HAP-1 (cell line): ENCODE data around the gene PLEKHM3.

Experiments used
- DNase-seq, 2 experiments: peaks; one replicate each; pipeline ENCODE4 v3.0.0-alpha.2; 2016 to 2020; ENCODE audit warnings: low spot score in 2 of 2
- H3K27me3 ChIP-seq: fragments of 250-450 bp; sonication (Bioruptor Pico); 2 replicates; pipeline ENCODE4 v1.5.1; 2020; ENCODE audit warnings: low read depth, mild to moderate bottlenecking, moderate library complexity
- H3K36me3 ChIP-seq: fragments of 250-450 bp; sonication (Bioruptor Pico); replicated peaks from 2 replicates; pipeline ENCODE4 v1.5.1; 2020; ENCODE audit warnings: mild to moderate bottlenecking
- H3K4me1 ChIP-seq: fragments of 250-450 bp; sonication (Bioruptor Pico); 2 replicates; pipeline ENCODE4 v1.5.1; 2020; ENCODE audit warnings: mild to moderate bottlenecking
- H3K4me3 ChIP-seq: fragments of 250-450 bp; sonication (Bioruptor Pico); 2 replicates; pipeline ENCODE4 v1.5.1; 2020; ENCODE audit warnings: mild to moderate bottlenecking, moderate library complexity
- H3K9me3 ChIP-seq: fragments of 250-450 bp; sonication (Bioruptor Pico); 2 replicates; pipeline ENCODE4 v1.5.1; 2020; ENCODE audit warnings: mild to moderate bottlenecking, moderate library complexity
- in situ Hi-C: fragments of 300-500 bp; cut with MboI; formaldehyde crosslinking; loops from 3 replicates; pipeline ENCODE4 v1.14.3; 2020; ENCODE audit warnings: low sequenced_read_pairs, inconsistent platforms, mixed read lengths

PLEKHM3 gene

GRCh38 chr2:208046686-208047085, 21.4 kb upstream of the PLEKHM3 start:
- peaks cover 8% of the 10 kb centered on the region for H3K4me1 ChIP-seq
- no peaks in the 10 kb centered on the region for H3K36me3 ChIP-seq
- H3K27me3 ChIP-seq, result no peaks in the 10 kb centered on the region
- no peaks in the 10 kb centered on the region for H3K9me3 ChIP-seq
- no peak overlapping the region for H3K4me3 ChIP-seq
- DNase-seq, result no peak
- in situ Hi-C loops, result no loop called here

GRCh38 chr2:208042450-208042849, 17.1 kb upstream of the PLEKHM3 start:
- H3K4me3 ChIP-seq, result no peak overlapping the region
- no peaks in the 10 kb centered on the region for H3K9me3 ChIP-seq
- DNase-seq, result no peak
- no peaks in the 10 kb centered on the region for H3K36me3 ChIP-seq
- H3K4me1 ChIP-seq, result peaks cover 8% of the 10 kb centered on the region
- in situ Hi-C loops, result no loop called here
- no peaks in the 10 kb centered on the region for H3K27me3 ChIP-seq

GRCh38 chr2:208042041-208042440, 16.7 kb upstream of the PLEKHM3 start:
- Histone ChIP-seq H3K4me1 (peaks cover 8% of the 10 kb centered on the region), H3K27me3 (no peaks in the 10 kb centered on the region), H3K36me3 (no peaks in the 10 kb centered on the region), H3K9me3 (no peaks in the 10 kb centered on the region), H3K4me3 (no peak overlapping the region)
- in situ Hi-C loops, result no loop called here
- DNase-seq, result no peak

DNA sequence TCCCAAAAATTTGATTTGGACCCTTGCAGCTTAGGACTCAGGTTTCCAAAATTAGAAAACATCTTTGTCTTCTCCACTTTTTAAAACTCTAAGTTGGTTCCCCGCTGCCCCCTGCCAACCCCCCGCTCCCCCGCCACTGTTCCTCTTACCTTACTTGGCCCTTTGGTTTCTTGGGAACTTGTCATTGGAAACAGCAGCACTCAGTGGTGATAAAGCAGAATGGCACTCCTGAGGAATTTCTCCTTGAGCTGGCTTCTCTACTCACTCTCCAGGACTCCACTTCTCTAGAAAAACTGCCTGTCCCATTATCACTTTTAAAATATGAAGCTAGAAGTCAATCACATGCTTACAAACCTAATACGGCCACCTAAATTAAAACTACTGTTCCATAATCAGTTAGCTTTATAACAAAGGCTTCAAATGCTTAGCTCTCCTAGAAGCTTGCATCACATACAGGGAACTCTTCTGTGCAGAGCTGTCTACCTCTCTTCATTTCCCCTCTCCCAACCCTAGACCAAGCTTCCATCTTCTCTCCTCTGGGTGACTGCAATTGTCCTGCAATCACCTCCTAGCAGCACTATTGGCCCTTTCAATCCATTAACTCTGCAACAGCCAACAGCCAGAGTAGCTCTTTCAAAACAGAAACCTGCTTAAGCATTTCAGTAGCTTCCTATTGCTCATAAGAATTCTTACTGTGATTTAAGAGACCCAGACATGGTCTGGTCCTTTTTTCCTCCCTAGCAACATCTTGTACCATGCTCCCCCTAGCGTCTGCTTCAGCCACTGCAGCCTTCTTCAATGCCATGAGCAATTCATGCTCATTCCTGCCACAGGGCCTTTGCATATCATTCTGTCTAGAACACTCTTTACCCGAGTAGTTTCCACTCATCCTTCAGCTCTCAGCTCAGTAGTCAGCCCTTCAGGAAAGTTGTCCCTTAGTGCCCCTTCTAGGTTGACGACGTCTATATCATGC, 15.2 kb upstream of the PLEKHM3 start:
- Histone ChIP-seq H3K27me3 (no peaks in the 10 kb centered on the region), H3K4me1 (peaks cover 8% of the 10 kb centered on the region), H3K4me3 (no peak overlapping the region), H3K36me3 (no peaks in the 10 kb centered on the region), H3K9me3 (no peaks in the 10 kb centered on the region)
- in situ Hi-C loops, result no loop called here
- DNase-seq, result peak; percentile 60 to 87

DNA sequence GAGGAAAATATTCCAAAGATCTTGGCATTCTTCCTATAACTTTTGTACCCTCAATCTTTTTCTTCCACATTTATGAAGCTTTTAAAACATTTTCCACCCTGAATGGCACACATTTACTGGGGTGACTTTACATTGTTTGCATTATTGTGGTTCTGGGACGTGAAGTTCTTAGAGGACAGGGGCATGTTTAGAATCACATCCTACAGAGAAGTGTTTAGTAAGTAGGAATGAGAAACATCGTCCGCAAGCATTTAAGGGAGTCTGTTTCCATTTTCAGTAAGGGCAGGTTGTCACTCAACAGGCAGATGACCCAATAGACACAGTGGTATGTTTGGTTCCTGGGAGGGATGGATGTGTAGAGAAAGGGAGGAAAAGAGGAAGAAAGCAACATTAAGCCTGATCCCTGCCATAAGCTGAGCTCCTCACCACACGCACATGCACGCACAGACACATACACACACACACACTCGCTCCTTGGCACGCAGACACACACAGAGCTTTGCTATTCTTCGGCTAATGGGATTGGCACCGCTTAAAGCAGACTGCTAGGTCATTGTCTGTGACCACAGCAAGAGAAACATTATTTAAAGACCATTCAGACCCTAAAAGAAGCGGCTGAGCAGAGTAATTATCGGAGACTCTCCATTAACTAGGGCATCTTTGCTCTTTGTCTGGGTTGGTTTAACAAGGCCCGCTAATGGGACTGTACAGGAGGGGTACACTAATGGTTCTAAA, 14.2 kb upstream of the PLEKHM3 start:
- Histone ChIP-seq H3K9me3 (no peaks in the 10 kb centered on the region), H3K27me3 (no peaks in the 10 kb centered on the region), H3K4me1 (peaks cover 8% of the 10 kb centered on the region), H3K36me3 (no peaks in the 10 kb centered on the region), H3K4me3 (no peak overlapping the region)
- DNase-seq, result no peak
- in situ Hi-C loops, result no loop called here

GRCh38 chr2:208037564-208038487, 12.5 kb upstream of the PLEKHM3 start:
- Histone ChIP-seq H3K27me3 (no peaks in the 10 kb centered on the region), H3K4me1 (peaks cover under 1% of the 10 kb centered on the region), H3K9me3 (no peaks in the 10 kb centered on the region), H3K36me3 (no peaks in the 10 kb centered on the region), H3K4me3 (no peak overlapping the region)
- in situ Hi-C loops, result no loop called here
- DNase-seq, result no peak

DNA sequence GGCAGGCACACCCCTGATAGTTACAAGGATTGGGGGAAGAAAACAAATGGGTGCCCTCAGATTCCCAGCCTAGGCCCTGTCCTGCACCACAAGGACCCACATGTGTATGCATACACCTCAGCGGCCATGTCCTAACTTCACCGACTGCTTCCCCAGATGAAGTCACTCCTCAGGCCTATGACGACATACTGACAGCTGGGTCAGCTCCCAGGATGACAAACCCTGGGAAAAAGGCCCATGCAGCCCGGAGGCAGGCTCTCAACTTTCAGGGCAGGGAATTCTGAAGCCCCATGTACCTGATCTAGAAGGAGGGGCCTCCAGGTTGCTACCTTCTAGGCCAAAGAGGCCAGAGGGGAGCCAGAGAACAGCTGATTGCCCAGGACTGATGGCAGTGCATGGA, 11.0 kb upstream of the PLEKHM3 start:
- Histone ChIP-seq H3K9me3 (no peaks in the 10 kb centered on the region), H3K27me3 (no peaks in the 10 kb centered on the region), H3K4me1 (no peaks in the 10 kb centered on the region; the same call in 1 of the 2 replicates), H3K4me3 (no peak overlapping the region), H3K36me3 (no peaks in the 10 kb centered on the region)
- in situ Hi-C loops, result no loop called here
- no peak for DNase-seq

DNA sequence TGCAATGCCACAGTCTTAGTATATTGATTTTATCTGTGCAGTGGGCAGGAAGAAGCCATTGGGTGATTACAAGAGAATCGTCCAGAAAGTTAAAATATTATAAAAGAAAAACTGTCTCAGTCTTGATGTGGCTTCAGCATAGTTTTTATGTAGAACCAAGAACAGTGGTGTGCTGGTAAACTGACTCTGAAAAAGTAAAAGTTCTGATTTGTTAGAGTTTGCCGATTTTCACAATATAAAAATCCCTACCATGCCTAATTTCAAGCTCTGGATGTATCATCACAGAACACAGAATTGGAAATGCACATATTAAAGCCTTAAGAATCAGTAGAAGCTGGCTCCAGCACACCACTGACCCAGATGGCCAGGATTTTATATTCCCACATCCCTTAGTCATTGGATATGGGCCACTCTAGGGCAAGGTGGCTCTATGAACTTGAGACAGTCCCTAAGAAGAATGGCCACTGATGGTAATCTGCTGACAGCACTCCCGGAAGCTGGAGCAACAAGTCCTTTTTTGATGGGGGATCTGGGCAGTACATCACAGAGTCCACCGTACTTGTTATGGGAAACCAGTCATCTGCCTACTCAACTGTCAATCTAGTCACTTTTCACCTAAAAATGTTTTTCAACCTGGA, 9.3 kb upstream of the PLEKHM3 start:
- Histone ChIP-seq H3K4me1 (no peaks in the 10 kb centered on the region; the same call in 1 of the 2 replicates), H3K27me3 (no peaks in the 10 kb centered on the region), H3K36me3 (no peaks in the 10 kb centered on the region), H3K9me3 (no peaks in the 10 kb centered on the region), H3K4me3 (no peak overlapping the region)
- no peak for DNase-seq
- in situ Hi-C loops, result no loop called here

DNA sequence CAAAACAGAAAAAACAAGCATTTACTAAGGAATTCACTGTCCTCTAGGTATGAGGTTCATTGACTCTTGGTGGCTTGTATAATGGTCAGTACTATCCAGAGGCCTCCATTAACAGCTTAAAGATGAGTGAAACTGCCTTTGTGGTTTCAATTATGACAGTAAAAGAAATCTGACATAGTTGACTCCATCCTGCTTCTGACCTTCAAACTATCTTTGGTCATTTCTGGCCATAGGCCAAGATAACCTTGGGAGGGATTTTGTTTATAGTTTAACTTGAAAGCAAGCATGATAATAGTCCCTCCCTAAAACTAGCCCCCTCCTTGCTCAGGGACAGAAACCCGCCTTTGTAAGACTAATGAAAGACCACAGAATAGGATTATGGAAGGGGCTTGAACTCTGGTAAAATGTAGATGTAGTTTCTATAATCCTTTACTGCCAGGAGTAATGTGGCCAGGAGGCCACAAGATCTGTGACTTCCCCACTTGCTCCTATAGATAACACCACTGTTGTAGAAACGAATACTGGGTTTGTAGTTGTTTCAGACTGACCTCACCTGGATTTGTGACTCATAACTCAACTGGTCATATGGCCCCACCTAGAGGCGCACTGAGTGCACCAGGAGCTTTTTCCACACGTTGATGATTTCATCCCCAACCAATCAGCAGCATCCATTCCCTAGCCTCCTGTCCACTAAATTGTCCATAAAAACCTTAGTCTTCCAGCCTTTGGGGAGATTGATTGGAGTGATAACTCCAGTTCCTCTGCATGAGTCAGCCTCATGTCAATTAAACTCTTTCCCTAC, 8.6 kb upstream of the PLEKHM3 start:
- Histone ChIP-seq H3K36me3 (no peaks in the 10 kb centered on the region), H3K4me1 (no peaks in the 10 kb centered on the region; the same call in 1 of the 2 replicates), H3K4me3 (no peak overlapping the region), H3K27me3 (no peaks in the 10 kb centered on the region), H3K9me3 (no peaks in the 10 kb centered on the region)
- peak in 1 of 2 experiments; percentile 31 for DNase-seq
- in situ Hi-C loops, result no loop called here

- Histone ChIP-seq H3K4me1 (no peaks in the 10 kb centered on the region; the same call in 1 of the 2 replicates), H3K27me3 (no peaks in the 10 kb centered on the region), H3K9me3 (no peaks in the 10 kb centered on the region), H3K36me3 (no peaks in the 10 kb centered on the region), H3K4me3 (no peak overlapping the region)
- DNase-seq, result no peak
- in situ Hi-C loops, result no loop called here
Measured at GRCh38 chr2:208031608-208032019, 6.3 kb upstream of the PLEKHM3 start.

DNA sequence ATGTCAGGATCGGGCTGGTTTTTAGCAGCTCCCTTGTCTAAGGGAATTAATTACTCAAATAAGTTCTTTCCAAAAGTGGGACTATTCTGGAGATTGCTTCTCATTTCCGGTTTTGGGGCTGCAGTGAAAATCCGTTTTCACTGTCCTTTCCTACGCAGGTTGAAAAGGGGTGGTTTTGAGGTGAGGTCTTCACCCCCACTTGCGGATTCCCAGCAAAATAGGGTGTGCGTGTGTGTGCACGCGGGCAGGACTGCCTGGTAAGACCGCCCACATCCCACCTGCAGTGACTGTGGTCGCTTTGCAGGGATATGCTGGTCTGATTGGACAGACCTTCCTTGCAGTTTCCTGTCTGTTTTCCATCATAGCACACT, 472 bp upstream of the PLEKHM3 start:
- DNase-seq, result no peak
- H3K36me3 ChIP-seq, result no peaks in the 10 kb centered on the region
- no peaks in the 10 kb centered on the region for H3K27me3 ChIP-seq
- H3K4me1 ChIP-seq, result peaks cover 3% of the 10 kb centered on the region
- in situ Hi-C loops, result no loop called here
- H3K9me3 ChIP-seq, result no peaks in the 10 kb centered on the region
- peak overlapping the region; percentile 68 for H3K4me3 ChIP-seq

GRCh38 chr2:208024091-208024490, 1.2 kb downstream of the PLEKHM3 start:
- Histone ChIP-seq H3K27me3 (no peaks in the 10 kb centered on the region), H3K36me3 (no peaks in the 10 kb centered on the region), H3K9me3 (no peaks in the 10 kb centered on the region), H3K4me3 (no peak overlapping the region), H3K4me1 (peaks cover 3% of the 10 kb centered on the region)
- DNase-seq, result no peak
- in situ Hi-C loops, result no loop called here
